ENCODE results near the gene NPFFR1.

NPFFR1 gene

GRCh38 chr10:70328018-70328417, 44.2 kb upstream of the NPFFR1 start:
- no peak overlapping the region for H3K4me3 ChIP-seq (replicated peaks; ENCODE audit: low read depth, low read length)
- TF ChIP-seq CTCF (IDR thresholded peaks at IDR 0.05; ENCODE audit: low read length, missing control alignments) = no peak
- DNase-seq (ENCODE audit: low read depth) = no peak

GRCh38 chr10:70324951-70325781, 41.4 kb upstream of the NPFFR1 start:
- no peak for TF ChIP-seq CTCF (IDR thresholded peaks at IDR 0.05; ENCODE audit: low read length, missing control alignments)
- no peak overlapping the region for H3K4me3 ChIP-seq (replicated peaks; ENCODE audit: low read depth, low read length)
- DNase-seq (ENCODE audit: low read depth) = no peak

GRCh38 chr10:70324339-70324861, 40.6 kb upstream of the NPFFR1 start:
- TF ChIP-seq CTCF (IDR thresholded peaks at IDR 0.05; ENCODE audit: low read length, missing control alignments) = no peak
- no peak for DNase-seq (ENCODE audit: low read depth)
- H3K4me3 ChIP-seq (replicated peaks; ENCODE audit: low read depth, low read length) = no peak overlapping the region

GRCh38 chr10:70323697-70324338, 40.0 kb upstream of the NPFFR1 start:
- no peak overlapping the region for H3K4me3 ChIP-seq (replicated peaks; ENCODE audit: low read depth, low read length)
- no peak for TF ChIP-seq CTCF (IDR thresholded peaks at IDR 0.05; ENCODE audit: low read length, missing control alignments)
- DNase-seq (ENCODE audit: low read depth) = no peak

GRCh38 chr10:70323138-70323696, 39.4 kb upstream of the NPFFR1 start:
- no peak for DNase-seq (ENCODE audit: low read depth)
- H3K4me3 ChIP-seq (replicated peaks; ENCODE audit: low read depth, low read length) = no peak overlapping the region
- no peak for TF ChIP-seq CTCF (IDR thresholded peaks at IDR 0.05; ENCODE audit: low read length, missing control alignments)

- no peak for DNase-seq (ENCODE audit: low read depth)
- TF ChIP-seq CTCF (IDR thresholded peaks at IDR 0.05; ENCODE audit: low read length, missing control alignments) = no peak
- H3K4me3 ChIP-seq (replicated peaks; ENCODE audit: low read depth, low read length) = no peak overlapping the region
These were observed 38.4 kb upstream of the NPFFR1 start for GRCh38 chr10:70321897-70322890.

Data from fibroblast of pulmonary artery (primary cell).